HG03095 (cell line): ENCODE results near the gene DACT3.

Source experiments
- ATAC-seq: cut with Tn5 transposase; IDR thresholded peaks from one replicate; pipeline ENCODE4 v1.9.1; 2021; ENCODE audit warnings: moderate library complexity; ENCODE audit not compliant: unreplicated experiment

DACT3 gene

DNA sequence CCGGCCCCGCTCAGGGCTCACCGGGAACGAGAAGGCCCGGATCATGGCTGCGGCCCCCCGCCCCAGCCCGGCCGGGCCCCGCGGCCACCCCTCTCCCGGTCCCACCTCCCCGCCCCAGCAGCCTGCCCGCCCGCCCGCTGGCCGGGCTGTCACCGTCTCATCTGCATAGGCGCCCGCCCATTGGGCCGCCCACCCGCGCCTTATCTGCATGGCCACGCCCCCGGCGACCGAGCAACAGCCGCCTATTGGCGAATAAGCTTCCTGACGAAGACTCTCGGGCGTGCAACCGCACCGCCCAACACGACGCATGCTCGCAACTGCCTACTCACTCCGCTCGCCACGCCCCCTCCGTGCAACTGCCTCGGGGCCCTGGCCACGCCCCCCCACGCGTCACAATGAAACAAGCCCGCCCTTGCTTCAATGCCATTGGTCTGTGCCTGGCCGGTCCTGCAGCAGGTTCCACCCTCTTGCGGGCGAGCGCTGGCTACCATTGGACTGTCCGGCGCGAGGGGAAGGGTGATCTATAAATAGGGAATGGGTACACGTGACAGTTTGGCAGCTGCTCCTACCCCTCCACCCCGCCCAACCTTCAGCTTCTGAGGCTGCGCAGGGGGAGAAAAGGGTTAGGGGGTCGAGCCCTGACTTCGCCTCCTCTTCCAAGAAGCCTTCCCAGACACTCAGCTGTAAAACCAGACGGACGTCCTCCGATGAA lies at the start of gene DACT3:
Gene DACT3, minus strand, starts transcription at position 163 of the 712 bp plus-strand sequence. Its CDS starts 118 bp downstream, at position 45.
- peak; percentile 85 for ATAC-seq

GRCh38 chr19:46710687-46711086 lies 49.7 kb upstream of the DACT3 start:
- no peak for ATAC-seq

GRCh38 chr19:46704379-46705076 lies 43.5 kb upstream of the DACT3 start:
- no peak for ATAC-seq

DNA sequence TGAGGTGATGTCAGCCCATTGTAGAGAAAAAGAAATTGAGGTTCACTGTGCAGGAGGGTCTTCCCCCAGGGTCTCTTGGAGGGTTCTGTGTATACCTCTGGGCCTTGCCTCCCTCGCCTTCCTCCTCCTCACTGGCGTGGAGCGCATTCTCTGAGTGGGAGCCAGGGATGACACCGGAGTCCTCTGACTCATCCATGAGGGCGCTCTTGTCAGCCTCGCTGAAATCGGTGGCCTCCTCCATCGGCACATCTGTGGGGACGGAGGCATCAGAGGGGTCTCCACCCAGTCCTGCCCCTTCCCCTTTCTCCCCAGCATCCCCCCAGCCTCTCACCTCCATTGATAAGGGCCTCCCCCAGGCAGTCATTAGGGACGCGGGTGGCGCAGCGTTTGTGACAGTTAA lies 39.7 kb upstream of the DACT3 start:
- no peak for ATAC-seq

DNA sequence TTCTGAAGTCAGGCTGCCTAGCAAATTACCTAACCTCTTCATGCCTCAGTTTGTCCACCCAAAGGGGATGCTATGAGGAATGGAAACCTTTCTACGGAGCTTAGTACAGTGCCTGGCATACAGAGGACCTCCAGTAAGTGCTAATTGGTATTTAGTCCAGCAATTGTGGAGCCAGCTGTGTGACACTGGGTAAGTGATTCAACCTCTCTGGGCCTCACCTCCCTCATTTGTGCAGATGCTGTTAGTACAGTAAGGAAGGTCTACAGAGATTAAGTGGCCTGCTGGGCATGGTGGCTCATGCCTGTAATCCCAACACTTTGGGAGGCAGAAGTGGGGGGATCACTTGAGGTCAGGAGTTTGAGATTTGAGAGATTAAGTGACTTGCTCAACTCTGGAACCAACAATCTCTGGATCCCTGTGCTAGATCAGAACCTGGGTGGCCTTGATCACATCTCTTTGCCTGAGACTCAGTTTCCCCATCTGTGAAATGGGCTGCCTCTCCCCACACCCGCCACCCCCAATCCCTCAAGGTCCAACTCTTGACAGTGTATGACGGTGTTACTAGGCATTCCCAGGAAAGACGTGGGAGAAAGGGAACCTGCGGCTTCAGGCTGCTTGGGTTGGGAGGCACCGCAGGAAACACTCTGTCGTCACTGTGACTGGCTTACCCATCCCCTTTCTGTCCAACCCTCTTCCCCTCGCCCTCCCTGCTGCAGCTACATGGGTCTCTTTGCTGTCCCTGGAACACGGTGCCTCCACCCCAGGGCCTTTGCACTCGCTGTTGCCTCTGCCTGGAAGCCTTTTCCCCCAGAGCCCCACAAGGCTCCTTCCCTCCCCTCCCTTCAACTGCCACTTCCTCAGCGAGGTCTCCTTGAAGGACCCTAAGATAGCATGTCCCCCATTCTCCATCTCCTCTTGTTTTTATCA lies 37.7 kb upstream of the DACT3 start:
- ATAC-seq: no peak

GRCh38 chr19:46697204-46697960 lies 36.4 kb upstream of the DACT3 start:
- no peak for ATAC-seq

GRCh38 chr19:46696866-46697203 lies 35.9 kb upstream of the DACT3 start:
- no peak for ATAC-seq

- ATAC-seq: no peak
Observed at GRCh38 chr19:46696052-46696451, 35.1 kb upstream of the DACT3 start.

DNA sequence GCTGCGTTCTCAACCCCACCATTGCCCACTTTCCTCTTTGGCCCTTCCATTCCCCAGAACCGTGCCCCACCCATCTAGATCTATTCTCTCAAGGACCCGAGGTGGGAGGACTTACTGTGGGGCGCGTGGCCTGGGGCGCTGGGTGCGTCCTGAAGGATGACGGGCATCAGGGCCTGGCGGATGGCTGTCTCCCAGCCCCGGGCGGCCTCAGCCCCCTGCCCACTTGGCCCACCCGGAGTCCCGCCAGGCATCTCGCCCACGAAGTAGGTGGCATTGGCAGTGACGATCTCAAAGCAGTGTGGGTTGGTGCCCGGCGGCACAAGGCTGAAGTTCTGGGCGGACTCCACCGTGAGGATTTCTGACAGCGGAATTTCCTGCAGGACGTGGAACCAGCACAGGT lies 32.8 kb upstream of the DACT3 start:
- no peak for ATAC-seq

DNA sequence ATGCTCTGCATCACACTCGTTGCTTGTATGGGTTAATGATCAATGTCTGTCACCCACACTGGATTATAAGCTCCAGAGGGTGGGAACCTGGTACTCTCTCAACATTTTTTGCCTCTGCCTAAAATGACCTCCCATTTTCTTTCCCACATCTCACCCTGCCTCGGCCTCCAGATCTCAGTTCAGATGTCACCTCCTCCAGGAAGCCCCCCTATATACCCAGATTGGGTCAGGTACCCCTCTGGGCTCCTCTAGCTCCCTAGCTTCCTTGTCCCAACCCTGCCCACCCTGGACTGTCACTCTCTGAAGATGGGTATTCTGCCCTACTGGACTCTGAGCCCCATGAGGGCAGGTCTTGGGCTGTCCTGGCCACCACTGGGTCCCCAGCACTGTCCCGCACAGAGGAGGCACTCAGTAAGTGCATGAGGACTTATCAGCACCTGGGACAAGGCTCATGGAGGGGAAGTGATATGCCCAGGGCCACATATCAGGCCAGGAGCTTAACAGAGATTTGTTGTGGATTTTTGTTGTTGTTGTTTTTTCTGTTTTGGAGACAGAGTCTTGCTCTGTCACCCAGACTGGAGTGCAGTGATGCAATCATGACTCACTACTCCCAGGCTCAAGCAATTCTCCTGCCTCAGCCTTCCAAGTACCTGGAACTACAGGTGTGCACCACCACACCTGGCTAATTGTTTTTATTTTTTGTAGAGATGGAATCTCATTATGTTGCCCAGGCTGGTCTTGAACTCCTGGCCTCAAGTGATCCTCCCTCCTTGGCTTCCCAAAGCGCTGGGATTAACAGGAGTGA lies 32.1 kb upstream of the DACT3 start:
- no peak for ATAC-seq

GRCh38 chr19:46691948-46692347 lies 31.0 kb upstream of the DACT3 start:
- ATAC-seq: no peak

- ATAC-seq: no peak
Observed at GRCh38 chr19:46691104-46691503, 30.1 kb upstream of the DACT3 start.

GRCh38 chr19:46689358-46689757 lies 28.4 kb upstream of the DACT3 start:
- ATAC-seq: no peak

- ATAC-seq: no peak
Observed at GRCh38 chr19:46687438-46688145, 26.6 kb upstream of the DACT3 start.

- no peak for ATAC-seq
Observed at GRCh38 chr19:46685189-46685588, 24.2 kb upstream of the DACT3 start.

DNA sequence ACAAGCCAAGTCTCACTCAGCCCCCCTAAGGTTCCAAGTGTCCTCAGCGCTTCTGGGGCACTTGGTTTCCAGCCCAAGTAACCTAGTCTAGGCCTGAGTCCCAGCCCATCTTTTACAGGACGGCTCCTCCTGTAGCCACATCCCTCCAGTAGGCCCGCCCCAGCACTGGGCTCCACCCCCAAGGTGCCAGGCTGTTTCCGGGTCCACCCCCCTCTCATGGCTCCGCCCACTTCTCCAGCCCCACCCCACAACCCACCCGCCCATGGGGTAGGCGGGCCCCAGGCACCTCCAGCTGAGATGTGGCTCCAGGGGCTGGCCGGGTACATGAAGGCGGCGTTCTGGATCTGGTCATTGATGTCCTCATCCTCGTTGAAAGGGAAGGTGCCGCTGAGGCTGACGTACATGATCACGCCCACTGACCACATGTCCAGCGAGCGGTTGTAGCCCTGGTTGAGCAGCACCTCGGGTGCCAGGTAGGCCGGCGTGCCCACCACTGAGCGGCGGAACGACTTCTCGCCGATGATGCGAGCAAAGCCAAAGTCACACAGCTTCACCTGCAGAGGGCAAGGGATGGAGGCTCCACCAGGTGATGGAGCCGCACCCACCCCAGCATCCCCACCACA lies 17.2 kb upstream of the DACT3 start:
- ATAC-seq: no peak

DNA sequence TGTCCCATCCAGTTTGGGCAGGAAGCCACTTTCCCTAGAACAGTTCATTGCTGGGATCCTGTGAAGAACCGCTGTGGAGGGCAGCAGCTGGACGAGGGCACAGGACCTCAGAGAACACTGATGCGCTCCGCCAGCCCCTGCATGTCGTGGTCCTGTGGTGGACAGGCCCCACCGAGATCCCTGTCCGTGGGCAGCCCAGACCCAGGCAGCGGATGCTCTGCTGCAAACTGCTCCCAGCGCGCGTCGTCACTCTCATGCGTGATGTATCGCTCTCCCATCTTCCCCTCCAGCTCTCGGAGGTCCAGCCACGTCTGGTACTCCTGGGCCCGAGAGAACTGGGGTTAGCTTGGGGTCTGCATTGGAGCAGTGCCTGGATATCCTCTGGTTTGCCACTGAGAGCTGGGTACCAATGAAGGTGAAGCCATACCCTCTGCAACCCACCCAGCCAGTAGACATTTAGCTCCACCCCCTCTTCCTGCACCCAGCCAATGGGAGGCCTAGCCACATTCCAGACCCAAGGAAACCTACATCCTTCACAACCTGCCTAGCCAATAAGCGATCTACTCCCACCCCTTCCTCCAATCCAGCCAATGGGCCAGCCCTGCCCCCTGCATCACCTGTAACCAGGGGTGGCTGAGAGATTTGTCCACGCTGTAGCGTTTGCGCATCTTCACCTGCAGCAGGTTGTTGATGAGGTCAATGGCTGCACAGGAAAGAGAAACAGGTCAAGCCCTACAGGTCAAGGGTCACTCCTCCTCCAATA lies 13.6 kb upstream of the DACT3 start:
- ATAC-seq: no peak

- ATAC-seq: no peak
Observed at GRCh38 chr19:46670813-46671212, 9.8 kb upstream of the DACT3 start.
